ENCODE data around the gene CANT1. TPM values are rescaled to one million over a fixed set of nuclear protein-coding genes. Genes with fewer than 3 reads are reported as not detected.

The CANT1 gene
- total RNA-seq, 1 experiment from 2014 or later = 54.2 TPM

DNA sequence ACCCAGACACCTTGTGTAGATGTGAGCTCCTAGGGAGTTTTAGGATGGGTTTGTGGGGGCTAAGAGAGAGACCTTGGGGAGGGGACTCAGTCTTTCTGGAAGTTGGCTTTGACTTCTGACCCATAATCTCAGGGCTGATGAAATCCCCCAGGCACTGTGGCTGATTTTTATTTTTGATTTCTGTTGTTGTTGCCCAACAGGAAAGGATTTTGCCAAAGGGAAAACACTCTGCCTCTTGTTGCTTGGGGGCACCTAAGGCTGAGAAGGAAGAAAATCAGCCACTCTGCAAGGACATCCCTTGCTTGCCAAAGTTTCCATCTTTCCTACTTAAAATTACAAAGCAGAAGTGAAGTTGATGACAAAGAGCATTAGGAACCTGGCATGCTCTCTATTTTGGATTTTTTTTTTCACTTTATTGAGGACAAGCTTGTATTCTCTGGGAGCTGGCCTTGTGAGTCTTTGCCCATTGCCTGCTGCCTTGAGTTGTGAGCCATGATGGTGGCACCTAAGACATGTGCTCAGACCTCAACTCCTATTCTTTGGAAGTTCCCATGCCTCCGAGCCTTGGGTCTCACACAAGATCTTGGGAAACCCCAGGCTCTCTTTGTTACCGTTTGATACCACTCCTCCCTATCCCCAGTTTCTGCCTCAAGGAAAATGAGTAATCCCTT is 11.2 kb upstream of the CANT1 start:
- no peak for TF ChIP-seq EZH2 (IDR thresholded peaks at IDR 0.05; ENCODE audit: borderline replicate concordance, low read depth, low read length, poor library complexity, severe bottlenecking)
- H3K4me1 ChIP-seq (ENCODE audit: insufficient read depth, low read length, poor library complexity, severe bottlenecking) = peaks cover 14% of the 10 kb centered on the region
- no peak for DNase-seq (ENCODE audit: low spot score)
- no peaks in the 10 kb centered on the region for H3K36me3 ChIP-seq (ENCODE audit: insufficient read depth, low read length, poor library complexity, severe bottlenecking)
- no TSS peak for BruUV-seq (replicated peaks)
- intact Hi-C loops (cut with micrococcal nuclease; ENCODE audit: unreplicated experiment) = no loop called here
- peaks cover 6% of the 10 kb centered on the region for H3K9me3 ChIP-seq (ENCODE audit: low read depth, low read length, poor library complexity, severe bottlenecking)
- H3K27ac ChIP-seq (ENCODE audit: low read depth, low read length, poor library complexity, severe bottlenecking) = no peak overlapping the region
- CTCF ChIA-PET = interaction anchor here (0.6 to 1.8 kb wide), 5 partner anchors 22 to 371 kb away, joined by 4 to 10 read pairs (median 6); no protein-coding TSS in a partner anchor
- POLR2A ChIA-PET (ENCODE audit: low non-redundant PET) = no interaction called here
- no peaks in the 10 kb centered on the region for H3K27me3 ChIP-seq (replicated peaks; ENCODE audit: insufficient read depth, low read depth, low read length, poor library complexity)
- no peak overlapping the region for H3K4me3 ChIP-seq (ENCODE audit: low read depth, low read length, poor library complexity, severe bottlenecking)

DNA sequence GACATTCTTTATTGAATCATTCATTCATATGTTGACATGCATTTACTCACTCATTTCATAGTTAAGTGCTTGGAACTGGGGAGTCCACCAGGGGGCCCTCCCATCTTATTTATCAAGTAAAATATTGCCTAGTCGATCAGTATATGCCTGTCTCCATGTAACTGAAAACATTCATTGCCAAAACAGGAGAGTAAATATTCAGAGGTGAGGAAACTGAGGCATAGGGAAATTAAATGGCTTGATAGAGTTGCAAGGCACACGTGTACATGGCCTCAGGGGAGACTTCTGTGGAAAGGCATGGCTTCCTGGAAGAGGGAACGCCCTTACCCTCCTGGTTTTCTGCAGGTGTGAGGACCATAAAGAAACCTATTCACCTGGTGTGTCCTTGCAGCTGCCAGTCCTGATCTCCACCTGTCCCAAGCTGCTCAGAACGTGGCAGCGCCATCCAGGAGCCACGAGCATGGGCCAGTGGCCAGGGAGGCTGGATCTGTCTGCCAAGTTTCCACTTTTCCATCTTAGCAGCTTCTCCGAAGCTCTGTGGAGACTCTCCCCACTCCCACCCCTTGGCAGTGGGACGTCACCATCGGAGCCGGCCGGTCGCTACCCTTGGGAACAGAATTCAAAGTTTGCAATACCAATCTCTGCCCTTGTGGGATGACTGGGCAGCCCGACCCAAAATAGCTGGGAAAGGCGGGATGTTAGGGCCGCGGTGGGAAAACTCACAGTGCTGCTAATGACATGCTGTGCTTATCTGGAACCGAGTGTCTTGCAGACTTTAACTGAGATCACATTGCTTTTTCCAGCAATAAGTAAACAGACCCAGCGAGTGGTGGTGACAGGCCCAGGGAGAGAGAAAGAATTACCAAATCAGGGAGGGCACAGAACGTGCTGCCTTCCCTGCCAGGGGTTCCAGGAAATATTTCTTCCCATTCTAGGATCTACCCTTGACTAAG is 10.3 kb upstream of the CANT1 start:
- no TSS peak for BruUV-seq (replicated peaks)
- DNase-seq (ENCODE audit: low spot score) = peak; percentile 78
- H3K9me3 ChIP-seq (ENCODE audit: low read depth, low read length, poor library complexity, severe bottlenecking) = peaks cover 13% of the 10 kb centered on the region
- H3K4me1 ChIP-seq (ENCODE audit: insufficient read depth, low read length, poor library complexity, severe bottlenecking) = peaks cover 8% of the 10 kb centered on the region
- ChIA-PET CTCF (interaction anchor here (0.6 to 1.5 kb wide), 4 partner anchors 25 to 372 kb away, joined by 4 to 8 read pairs (median 6); no protein-coding TSS in a partner anchor), POLR2A (ENCODE audit: low non-redundant PET) (no interaction called here)
- H3K4me3 ChIP-seq (ENCODE audit: low read depth, low read length, poor library complexity, severe bottlenecking) = no peak overlapping the region
- H3K36me3 ChIP-seq (ENCODE audit: insufficient read depth, low read length, poor library complexity, severe bottlenecking) = no peaks in the 10 kb centered on the region
- H3K27me3 ChIP-seq (replicated peaks; ENCODE audit: insufficient read depth, low read depth, low read length, poor library complexity) = no peaks in the 10 kb centered on the region
- intact Hi-C loops (cut with micrococcal nuclease; ENCODE audit: unreplicated experiment) = loop anchor here (1.0 kb wide), 1 partner anchor 22 kb away; no protein-coding TSS in a partner anchor
- H3K27ac ChIP-seq (ENCODE audit: low read depth, low read length, poor library complexity, severe bottlenecking) = no peak overlapping the region
- TF ChIP-seq, protein P1, sequence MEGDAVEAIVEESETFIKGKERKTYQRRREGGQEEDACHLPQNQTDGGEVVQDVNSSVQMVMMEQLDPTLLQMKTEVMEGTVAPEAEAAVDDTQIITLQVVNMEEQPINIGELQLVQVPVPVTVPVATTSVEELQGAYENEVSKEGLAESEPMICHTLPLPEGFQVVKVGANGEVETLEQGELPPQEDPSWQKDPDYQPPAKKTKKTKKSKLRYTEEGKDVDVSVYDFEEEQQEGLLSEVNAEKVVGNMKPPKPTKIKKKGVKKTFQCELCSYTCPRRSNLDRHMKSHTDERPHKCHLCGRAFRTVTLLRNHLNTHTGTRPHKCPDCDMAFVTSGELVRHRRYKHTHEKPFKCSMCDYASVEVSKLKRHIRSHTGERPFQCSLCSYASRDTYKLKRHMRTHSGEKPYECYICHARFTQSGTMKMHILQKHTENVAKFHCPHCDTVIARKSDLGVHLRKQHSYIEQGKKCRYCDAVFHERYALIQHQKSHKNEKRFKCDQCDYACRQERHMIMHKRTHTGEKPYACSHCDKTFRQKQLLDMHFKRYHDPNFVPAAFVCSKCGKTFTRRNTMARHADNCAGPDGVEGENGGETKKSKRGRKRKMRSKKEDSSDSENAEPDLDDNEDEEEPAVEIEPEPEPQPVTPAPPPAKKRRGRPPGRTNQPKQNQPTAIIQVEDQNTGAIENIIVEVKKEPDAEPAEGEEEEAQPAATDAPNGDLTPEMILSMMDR (conservative IDR thresholded peaks at IDR 0.05; ENCODE audit: low read depth, low read length) = peak; percentile 79
- TF ChIP-seq EZH2 (IDR thresholded peaks at IDR 0.05; ENCODE audit: borderline replicate concordance, low read depth, low read length, poor library complexity, severe bottlenecking) = no peak

DNA sequence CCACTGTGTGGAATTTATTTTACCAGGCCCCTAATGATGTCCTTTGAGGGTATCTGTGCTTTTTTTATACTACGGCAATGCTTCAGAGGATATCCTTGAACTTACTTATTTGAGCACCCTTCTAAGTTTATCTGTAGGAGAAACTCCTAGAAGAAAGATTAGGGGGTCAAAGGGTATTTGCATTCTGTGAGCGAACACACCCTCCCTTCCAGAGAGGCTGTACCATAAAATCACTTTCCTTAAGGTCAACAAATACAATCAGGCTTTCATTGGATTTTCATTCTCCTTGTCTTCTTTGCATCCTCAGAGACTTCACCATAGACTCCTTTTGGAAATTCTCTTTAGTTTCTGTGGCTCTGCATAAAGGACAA is 9.7 kb upstream of the CANT1 start:
- CTCF ChIA-PET = interaction anchor here (0.6 to 0.7 kb wide), 2 partner anchors 23 to 42 kb away, joined by 3 to 9 read pairs; no protein-coding TSS in a partner anchor
- Histone ChIP-seq H3K4me1 (ENCODE audit: insufficient read depth, low read length, poor library complexity, severe bottlenecking) (peaks cover 1% of the 10 kb centered on the region), H3K4me3 (ENCODE audit: low read depth, low read length, poor library complexity, severe bottlenecking) (no peak overlapping the region), H3K36me3 (ENCODE audit: insufficient read depth, low read length, poor library complexity, severe bottlenecking) (no peaks in the 10 kb centered on the region), H3K27me3 (replicated peaks; ENCODE audit: insufficient read depth, low read depth, low read length, poor library complexity) (no peaks in the 10 kb centered on the region), H3K9me3 (ENCODE audit: low read depth, low read length, poor library complexity, severe bottlenecking) (peaks cover 19% of the 10 kb centered on the region), H3K27ac (ENCODE audit: low read depth, low read length, poor library complexity, severe bottlenecking) (no peak overlapping the region)
- TF ChIP-seq EZH2 (IDR thresholded peaks at IDR 0.05; ENCODE audit: borderline replicate concordance, low read depth, low read length, poor library complexity, severe bottlenecking) = no peak
- TF ChIP-seq, protein P1 (conservative IDR thresholded peaks at IDR 0.05; ENCODE audit: low read depth, low read length) = no peak
- BruUV-seq (replicated peaks) = no TSS peak
- POLR2A ChIA-PET (ENCODE audit: low non-redundant PET) = no interaction called here
- intact Hi-C loops (cut with micrococcal nuclease; ENCODE audit: unreplicated experiment) = loop anchor here (1.0 kb wide), 1 partner anchor 23 kb away; no protein-coding TSS in a partner anchor
- no peak for DNase-seq (ENCODE audit: low spot score)
